Ishikawa (cell line): ENCODE measurements around the gene ARSK.

Source experiments
- MAX ChIP-seq: IDR thresholded peaks from 2 replicates; pipeline ENCODE4 v1.6.1; 2012
- ZBTB7A ChIP-seq: IDR thresholded peaks from 2 replicates; pipeline ENCODE4 v1.6.1; 2012; ENCODE audit warnings: low read depth

- TF ChIP-seq MAX: no peak
- TF ChIP-seq ZBTB7A: no peak
Observed at GRCh38 chr5:95638632-95639031, 83.7 kb downstream of the ARSK start.
